ENCODE measurements around the gene ISYNA1.
A peak's percentile ranks its signal among the peaks of the same experiment; 100 is the strongest.

ISYNA1 gene

DNA sequence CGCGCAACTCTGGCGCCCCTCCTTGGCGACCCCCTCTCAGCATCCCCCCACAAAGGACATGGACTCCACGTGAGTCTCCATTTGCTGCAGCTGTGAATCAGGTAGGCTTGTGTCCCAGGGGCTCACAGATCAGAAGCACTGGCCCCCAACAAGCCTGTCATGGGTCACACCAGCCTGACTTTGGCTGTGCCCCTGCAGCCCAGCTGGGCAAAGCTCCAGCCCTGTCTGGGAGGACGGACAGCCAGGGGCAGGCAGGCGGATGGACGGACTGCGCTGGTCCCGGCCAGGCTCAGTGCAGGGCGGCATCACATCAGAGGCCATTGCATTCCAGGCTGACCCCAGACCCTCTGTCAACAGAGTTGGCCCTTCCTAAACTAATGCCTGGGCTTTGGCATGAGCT is 28.4 kb upstream of the ISYNA1 start:
- no peak for DNase-seq

DNA sequence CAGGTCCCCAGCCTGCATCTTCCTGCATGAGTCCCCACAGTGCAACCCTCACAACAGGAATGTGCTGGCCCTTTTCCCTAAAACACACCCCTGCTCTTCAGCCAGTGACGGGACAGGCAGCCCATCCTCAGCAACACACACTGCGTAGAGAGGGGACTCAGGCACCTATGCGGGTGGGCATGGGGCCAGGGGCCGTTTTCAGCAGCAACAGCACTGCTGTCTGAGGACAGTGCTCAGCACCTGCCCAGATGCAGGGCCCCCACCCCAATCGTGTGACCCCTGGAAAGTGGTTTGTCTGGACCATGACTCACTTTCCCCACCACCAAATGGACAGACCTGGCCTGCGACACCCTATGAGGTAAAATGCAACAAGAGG is 28.0 kb upstream of the ISYNA1 start:
- DNase-seq, result no peak

DNA sequence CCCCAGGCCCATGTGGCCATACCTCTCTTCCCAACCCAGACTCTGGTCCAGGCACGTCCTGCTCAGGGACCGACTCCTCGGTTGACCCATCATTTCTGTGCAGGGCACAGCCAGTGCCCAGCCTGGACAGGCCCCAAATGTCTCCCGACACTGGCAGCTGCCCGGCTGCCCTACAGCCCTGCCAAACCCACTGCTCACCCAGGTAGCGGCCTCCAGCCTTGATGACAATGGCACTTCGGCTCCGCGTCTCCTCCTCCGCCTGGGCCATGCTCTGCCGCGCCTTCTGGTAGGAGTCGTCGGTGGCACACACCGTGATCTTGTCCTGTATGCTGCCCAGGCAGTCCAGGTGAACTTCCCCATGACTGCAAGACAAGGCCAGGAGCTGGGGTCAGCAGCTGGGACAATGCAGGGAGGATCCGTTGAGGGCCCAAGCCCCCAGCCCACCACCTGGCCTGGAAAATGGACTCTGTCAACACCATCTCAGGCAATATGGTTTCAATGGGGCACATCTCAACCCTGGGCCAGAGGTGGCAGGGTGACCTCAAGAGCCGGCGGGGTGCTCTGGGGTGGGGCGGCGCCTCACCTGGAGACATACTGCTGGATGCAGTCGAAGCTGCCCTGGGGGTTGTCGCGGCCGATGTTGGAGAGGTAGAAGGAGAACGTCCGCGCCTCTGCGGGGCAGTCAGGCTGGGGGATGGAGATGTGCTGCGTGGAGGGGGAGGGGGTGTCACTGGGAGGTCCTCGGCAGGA is 27.5 kb upstream of the ISYNA1 start:
- DNase-seq, result no peak

DNA sequence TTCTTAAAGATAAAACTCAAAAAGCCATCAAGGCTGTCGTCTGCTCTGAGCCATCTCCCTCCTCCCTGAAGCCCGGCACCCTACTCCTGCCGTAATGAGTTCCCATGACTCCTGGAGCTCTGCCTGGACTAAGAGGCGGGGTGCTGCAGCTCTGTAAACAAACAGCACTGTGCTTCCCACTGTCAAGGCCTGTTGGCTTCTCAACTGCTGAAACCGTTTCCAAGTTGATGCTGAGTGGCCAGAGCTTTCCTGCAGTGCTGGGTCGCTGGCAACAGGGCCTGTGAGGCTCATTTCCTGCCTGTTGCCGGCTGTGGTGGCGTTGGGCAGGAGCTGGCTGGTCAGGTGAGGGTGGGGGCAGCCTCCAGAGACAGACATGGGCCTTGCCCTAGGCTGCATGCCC is 26.7 kb upstream of the ISYNA1 start:
- DNase-seq, result no peak

DNA sequence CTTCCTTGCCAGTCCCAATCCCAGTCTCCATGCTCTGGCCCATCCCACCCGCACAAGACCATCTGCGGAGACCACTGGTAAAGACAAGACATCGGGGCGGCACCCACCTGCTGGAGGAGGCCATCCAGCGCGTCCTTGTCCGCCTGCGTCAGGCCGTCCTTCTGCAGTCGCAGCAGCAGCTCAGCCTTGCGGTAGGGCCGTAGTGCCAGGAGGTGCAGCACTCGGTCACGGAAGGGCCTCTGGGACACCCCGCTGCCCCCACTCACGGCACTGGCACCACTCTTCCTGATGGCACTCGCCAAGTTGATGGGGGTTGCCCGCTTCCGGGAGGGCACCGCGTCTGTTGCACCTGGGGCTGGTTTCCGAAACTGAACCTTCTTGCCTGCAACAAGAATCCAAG is 23.5 kb upstream of the ISYNA1 start:
- DNase-seq, result no peak

DNA sequence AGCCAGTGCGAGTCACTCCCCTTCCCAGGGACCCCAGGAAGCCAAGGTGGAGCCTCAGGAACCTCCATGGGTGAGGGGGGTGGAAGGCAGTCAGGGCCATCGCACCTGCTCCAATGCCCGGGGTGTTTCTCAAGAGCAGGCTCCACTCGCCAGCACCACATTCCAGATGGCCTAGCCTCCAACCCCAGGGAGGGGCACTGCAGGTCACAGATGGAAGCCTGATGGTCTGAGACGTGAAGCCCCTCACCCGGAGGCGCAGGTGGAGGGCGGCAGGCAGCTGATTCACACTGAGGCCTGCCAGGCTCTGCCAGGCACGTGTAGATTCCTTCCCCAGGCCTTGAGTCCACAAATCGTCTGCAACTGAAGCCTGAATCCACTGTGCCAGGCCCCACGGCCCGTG is 23.0 kb upstream of the ISYNA1 start:
- no peak for DNase-seq

DNA sequence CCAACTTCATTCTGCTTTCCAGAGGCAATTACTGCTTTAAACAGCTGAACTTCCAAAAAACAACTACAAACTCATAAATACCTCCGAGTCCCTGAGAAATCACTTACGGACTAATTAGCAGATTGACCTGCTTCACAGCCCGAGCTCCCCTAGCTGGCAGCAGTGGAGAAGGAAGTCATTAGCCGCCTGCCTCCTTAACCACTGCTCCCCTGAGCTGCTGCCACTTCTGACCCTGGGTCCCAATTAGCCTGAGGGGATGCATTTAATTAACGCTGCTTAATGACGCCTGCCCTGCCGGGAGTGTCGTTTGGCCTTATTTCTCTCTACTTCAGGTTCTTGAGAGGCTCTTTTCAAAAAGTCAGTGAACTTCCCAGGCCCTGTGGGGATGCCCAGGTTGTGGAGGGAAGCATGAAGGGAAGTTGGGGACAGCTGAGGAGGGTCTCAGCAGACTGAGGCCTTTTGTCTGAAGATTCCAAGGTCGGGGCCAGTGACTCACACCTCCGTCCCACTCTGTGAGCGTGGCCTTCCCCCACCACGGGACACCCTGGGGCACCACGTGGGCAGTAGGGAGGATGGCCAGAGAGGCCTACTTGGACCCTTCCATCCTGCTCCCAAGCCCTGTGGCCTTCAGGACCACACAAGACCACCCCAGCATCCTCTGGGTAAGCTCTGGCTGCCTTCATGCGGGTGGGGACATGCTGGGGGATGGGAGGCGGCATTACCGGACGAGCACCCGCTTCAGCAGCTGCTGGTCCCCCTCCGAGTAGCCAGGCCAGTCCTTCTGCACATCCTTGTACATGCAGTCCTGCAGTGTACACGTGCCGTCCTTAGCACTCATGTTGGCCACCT is 19.8 kb upstream of the ISYNA1 start:
- no peak for DNase-seq

DNA sequence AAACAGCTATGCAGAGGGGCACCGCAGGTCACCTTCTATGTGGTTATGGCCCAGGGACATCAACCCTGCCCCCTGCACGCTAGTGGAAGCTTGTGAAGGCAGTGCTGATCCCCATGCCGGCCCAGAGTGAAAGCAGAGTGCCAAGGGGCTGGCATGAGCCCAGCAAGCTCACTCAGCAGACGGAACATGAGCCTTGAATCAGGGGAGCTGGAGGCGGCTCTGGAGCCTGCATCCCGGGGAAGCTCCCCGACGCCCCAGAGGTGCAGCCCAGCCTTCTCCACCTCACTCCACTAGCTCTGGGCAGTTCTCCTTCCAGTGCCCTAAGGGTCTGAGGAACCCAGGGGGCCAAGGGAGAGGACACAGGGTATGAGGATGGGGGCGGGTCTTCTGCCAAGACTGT is 19.0 kb upstream of the ISYNA1 start:
- no peak for DNase-seq

DNA sequence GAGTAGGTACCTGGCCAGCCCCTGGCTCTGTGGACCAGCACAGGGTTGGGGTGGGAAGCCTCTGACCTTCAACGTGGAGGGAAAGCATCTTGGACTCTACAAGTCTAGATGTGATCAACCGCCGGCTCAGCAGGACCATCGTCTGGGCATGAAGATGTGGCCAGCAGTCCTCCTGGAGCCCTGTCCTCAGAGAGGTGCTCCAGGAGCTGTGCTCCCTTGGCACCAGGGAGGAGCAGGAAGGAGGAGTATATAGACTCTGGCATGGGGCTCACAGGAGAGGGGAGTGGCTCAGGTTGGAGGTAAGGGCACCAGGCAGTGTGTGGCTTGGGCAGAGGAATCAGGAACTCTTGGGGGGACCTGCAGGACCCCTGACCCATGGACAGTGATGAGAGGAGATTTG is 18.3 kb upstream of the ISYNA1 start:
- DNase-seq, result no peak

DNA sequence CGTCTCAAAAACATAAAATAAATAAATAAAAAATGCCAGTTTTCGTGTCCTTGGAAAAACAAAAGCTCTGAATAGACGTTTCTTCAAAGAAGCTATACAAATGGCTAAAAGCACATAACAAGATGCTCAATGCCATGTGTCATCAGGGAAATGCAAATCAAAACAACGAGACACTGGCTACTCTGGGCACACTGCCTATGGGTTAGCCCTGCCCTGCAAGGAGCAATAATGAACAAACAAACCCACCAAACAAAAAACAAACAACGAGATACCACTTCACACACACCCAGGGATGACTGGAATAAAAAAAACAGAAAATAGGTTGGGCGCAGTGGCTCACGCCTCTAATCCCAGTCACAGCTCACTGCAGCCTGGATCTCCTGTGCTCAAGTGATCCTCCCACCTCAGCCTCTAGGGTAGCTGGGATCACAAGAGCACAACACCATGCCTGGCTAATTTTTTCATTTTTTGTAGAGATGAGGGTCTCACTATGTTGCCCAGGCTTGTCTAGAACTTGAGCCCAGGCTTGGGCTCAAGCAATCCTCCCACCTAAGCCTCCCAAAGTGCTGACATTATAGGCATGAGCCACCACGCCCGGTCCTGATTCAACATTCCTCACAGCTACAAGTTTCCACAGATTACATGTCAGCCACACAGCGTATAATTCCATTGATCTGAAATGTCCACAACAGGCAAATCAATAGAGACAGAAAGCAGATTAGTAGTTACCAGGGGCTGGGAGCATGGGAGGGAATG is 15.5 kb upstream of the ISYNA1 start:
- DNase-seq, result no peak

DNA sequence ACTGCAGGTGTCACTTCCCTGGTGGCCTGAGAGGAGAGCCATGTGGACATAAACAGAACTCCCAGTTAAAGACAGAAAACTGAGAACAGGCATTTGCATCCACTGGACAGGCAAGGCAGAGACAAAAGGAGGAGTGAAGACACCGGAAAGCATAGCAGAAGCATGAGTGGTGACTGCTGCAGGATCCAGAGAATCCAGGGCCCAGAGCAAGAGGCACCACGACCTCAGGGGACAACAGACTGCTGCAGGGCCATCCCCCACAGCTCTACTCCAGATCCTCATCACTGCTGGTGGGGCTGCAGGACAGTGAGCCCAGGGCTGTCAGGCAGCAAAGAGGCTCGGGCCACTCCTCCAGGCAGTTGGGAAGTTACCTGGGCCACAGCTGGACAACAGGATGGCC is 14.5 kb upstream of the ISYNA1 start:
- no peak for DNase-seq

DNA sequence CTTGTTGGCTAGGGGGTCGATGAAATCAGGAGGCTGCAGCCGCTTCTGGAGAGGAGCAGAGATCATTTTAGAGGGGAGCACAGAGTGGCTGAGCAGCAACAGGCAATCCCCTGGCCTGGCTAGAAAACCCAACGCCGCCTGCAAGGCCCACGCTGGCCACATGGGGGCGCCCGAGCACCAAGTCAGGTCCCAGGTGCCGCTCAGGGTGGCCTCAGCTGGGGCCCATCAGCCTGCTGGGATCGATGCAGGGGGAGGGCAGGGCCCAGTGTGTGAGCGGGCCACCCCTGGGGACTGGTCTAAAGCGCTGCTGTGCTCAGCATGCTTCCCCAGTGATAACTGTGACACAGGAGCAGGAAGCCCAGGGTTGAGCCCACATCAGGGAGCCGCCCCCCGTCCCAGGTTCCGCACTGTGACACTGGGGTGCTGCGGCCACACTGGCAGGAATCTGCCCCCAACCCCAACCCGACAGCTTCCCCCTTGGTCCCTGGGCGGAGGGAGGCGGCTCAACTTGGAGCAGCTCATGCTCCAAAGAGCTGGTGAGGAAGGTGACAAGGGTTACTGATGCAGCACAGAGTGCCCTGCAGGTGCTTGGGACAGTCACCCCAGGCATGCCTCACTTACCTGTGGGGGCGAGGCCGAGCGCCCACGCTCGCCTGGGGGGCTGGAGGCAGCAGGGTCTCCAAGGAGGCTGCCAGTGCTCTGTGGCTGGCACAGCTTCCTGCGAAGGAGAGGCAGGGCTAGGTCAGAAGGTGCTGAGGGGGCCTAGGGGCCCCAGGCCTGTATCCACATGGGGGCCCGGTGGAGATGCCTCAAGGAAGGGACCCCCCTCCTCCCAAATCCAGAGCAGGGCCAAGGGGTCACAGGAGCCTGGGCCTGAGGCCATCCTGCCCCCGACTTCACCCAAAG is 13.3 kb upstream of the ISYNA1 start:
- peak; percentile 92 for DNase-seq

DNA sequence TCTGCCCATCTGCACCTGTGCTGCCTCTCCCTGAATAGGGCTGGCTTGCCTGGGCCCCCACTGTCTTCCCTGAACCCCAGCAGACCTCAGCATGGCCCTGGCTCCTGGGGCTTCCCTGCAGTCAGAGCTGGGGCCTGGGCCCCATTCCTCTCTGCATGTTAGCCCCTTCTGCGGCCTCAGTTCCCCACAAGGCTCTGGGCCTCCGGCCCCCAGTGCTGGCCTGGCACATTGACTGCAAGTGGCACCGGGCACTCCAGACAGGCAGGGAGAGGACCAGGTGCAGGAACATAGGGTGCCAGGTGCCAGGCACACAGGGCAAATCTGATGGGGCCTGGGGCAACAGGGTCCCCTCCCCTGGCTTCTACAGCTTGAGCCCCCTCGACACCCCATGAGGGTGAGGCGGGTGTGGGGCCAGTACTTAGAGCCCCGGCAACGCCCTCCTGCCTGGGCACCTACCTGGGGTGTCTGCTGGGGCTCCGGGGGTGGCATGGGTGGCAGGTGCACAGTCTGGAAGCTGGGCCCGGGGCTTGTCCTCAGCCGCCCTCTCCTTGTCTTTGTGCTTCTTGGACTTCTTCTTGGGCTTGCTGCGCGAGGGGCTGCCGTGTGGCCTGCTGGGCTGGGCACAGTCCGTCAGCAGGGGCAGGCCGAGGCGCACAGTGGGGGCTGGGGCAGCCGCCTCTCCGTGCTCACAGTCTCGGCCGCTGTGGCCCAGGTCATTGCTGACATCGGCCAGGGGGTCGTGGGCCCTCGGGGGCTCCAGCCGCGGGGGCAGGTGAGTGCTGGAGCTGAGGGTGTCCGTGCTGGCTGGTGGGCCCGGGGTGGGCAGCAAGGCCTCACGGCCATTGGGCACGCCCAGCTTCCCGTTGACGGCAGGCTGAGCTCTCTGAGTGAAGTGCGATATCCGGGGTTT is 12.3 kb upstream of the ISYNA1 start:
- no peak for DNase-seq

DNA sequence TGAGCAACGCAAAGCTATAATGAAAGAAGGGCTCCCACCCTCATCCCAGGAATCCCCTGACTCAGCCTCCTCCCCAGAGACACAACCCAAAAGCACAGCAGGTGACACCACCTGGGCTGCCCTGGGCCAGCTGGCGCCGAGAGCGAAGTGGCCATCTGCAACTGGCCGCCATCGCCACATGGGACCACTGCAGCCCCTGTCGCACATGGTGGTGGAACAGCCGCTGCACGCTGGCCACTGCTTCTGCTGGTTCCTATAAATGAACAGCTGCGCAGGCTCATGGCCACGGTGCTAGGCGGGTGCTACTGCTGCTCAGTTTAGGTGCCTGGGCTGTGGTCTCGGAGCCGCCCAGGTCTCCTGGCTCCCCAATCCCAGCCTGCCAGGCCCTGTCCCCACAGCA is 11.6 kb upstream of the ISYNA1 start:
- DNase-seq, result no peak

DNA sequence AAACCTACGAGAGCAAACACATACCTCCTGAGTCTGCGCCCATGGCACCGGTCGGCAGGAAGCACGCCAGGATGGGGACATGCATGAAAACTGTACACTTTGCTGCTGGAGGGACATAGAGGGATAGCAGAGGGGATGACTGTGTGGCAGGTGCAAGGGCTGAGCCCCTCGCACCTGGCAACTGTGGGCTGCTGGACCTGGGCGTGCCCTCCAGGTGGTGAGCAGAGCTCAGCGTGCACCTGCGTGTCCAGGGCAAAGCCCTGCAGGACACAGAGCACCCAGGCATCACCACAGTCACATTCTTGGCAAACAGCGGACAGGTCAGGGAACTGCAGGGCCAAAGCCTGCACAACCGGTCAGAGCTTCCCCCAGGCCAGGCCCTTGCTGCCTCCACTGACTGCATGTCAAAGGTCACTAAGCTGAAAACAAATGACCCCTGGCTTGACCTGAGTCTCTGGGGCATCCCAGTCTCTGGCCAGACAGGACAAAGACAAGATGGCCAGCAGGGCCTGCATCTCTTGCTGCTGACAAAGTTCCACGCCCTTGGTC is 9.0 kb upstream of the ISYNA1 start:
- DNase-seq, result no peak

DNA sequence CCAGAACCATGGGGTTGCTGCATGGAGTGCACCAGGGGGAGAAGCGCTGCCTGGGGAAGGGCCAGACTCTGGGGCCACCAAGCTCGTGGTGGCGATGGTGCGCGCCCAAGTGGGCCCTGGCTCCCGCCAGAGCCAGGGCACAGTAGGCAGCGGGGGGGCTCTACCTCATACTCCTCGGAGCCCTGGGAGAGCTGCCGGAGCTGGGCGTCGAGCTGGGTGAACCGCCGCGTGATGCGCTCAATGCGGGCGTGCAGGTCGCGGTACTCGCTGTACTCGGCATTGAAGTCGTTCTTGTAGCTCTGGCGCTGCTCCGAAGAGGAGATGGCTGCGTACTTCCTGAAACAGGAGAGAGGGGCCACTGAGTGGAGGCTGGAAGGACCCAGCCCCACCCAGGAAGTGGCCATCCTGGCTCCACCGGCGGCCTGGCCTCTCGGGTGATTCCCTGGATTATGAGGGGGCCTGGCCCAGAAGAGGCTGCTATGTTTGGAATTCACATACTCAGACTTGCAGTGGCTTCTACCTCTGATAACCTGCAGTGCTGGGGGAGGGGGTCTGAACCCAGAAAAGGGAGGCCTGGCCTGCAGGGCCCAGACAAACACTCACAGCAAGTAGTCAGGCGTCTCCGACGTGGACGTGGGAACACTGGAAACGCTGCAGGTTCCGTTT is 8.3 kb upstream of the ISYNA1 start:
- DNase-seq, result no peak

DNA sequence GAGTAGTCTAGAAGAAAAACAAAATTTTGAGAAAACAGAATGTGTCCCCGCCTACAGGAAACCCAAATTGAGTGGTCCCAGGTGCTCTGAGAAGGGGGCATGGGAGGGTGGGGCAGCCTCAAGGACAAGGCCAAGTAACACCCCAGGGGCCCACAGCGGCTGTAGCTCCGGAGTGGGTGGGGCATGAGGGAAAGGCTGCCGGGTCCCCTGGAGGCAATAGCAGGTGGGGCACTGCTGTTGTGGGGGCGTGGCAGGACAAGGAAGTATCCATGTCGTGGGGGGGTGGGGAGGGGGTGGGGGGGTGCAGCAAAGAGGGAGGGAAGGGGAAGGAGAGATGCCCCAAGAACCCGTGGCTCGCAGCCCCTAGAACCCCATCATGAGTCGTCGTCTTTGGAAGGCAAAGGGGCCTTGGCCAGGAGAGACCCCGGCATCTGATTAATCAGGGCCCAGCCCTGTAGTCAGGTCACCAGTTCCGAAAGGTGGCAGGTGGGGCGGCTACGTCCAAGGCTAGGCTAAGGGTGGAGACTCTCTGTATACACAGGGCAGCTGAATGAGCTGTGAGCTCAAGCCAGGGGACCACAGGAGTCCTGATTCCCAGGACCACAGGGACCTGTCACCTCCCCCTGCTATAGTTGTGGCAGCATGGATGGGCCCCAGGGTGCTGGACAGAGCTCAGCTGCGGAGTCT is 7.5 kb upstream of the ISYNA1 start:
- no peak for DNase-seq

DNA sequence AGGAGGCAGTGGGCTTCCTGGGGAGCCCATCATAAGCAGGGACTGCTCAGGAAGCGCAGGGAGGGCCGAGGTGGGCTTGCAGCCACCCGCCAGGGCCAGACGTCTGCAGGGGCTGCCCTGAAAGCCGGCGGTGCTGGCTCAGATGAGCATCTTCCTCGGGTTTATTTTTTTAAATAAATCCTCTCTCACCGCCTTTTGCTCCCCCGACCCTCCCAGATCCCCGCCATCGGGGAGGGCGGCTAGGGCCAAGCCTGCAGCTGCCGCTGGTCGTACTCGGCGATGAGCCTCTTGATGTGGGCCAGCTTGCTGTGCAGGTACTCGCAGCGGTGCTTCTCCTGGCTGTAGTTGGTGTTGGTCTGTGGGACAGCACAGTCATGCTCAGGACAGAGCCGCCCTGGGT is 6.6 kb upstream of the ISYNA1 start:
- no peak for DNase-seq

DNA sequence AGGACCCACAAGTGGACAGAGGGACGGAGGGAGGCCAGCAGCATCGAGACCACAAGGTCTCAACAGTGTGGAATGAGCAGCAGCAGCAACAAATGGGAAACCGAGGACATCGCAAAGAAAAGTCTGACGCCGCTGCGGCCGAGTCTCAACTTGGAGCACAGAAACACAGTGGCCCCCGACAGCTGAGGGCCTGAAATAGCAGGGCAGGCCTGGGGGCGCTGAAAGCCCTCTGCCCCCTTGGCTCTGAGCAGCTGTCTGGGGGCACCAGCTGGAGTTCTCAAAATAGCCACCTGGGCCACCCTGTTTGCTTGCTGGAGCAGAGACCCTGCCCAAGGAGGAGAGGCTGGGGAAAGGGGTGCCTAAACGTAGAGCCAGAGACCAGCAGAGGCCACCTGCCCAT is 5.9 kb upstream of the ISYNA1 start:
- DNase-seq, result no peak

DNA sequence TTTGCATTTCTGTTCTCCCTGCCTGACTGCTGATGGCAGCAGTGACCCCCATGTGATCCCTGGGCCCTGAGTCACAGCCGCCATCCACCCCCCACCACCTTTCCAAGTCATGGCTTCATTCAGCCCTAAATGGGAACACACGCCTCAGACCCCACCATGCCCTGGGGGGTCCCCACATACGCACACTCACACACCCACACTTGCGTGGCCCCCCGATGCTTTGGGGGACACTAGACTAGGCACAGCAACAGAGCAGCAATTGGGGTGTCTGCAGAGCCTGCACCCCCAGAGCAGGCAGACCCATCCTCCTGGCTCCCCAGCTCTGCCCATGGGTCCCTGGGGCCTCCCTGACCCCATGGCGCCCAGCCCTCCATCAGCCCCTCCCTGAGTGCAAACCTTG is 5.5 kb upstream of the ISYNA1 start:
- DNase-seq, result no peak

Measured in activated CD4-positive, alpha-beta T cell treated with anti-CD3 and anti-CD28 coated beads, Interleukin-2, Interleukin-6, amounts not matched to agents 100 ng/mL and 50 ng/mL, durations not matched to agents 16 hours and 8 hours (primary cell).